IPS-11a (cell line): ENCODE measurements around the gene DALRD3.

Experiments used
- H3K4me3 ChIP-seq: one replicate; pipeline ENCODE4 v1.5.1; 2013; ENCODE audit warnings: low read depth, low read length, control low read depth

DALRD3 gene

DNA sequence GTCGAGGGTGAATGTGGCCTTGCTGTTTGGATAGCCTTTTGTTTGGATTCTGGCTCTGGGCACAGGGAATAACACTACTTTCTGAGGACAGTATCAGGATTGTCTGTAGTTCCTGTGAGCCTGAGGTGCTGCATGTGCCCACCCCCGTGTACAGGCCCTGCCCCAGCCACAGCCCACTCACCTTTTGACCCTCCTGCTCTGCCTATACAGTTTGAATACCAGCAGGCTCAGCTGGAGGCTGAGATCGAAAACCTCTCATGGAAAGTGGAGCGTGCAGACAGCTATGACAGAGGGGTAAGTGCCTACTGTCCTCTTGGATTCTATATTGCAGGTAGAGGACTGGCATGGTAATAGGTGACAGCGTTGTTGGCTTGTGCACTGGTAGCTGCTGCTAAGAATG is 35.7 kb downstream of the DALRD3 start:
- no peak overlapping the region for H3K4me3 ChIP-seq

DNA sequence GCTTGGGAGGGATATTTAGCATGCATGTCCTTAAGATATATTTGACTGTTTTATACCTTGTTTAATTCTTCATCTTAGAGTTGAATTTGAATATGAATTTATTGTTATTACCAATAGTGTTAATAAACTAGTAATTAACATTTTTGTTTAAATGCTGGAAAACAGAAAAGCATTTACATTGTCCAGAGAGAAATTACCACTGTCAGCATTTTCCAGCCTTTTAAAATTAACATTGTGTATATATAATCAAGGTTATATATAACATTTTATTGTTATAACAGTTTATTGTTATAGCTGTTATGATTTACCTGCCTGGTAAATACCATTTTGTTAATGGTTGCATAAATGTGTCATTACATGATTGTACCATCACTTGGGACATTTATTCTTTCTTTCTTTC is 36.4 kb downstream of the DALRD3 start:
- no peak overlapping the region for H3K4me3 ChIP-seq

DNA sequence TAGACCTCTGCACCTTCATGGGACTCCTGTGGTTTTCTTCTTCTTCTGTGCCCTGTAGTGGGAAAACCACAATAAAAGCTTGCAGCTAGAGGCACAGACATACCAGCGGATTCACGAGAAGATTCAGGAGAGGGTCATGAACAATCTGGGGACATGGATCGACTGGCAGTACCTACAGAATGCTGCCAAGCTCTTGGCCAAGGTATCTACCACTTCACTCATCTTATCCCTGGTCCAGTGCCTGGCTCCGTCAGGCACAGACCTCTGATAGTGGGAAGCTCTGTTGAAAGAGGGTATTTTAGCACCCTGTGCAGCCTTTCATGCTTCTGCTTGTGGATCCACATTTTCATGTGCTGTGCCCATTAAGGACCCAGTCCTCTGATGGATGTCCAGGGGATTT is 38.1 kb downstream of the DALRD3 start:
- H3K4me3 ChIP-seq: no peak overlapping the region

DNA sequence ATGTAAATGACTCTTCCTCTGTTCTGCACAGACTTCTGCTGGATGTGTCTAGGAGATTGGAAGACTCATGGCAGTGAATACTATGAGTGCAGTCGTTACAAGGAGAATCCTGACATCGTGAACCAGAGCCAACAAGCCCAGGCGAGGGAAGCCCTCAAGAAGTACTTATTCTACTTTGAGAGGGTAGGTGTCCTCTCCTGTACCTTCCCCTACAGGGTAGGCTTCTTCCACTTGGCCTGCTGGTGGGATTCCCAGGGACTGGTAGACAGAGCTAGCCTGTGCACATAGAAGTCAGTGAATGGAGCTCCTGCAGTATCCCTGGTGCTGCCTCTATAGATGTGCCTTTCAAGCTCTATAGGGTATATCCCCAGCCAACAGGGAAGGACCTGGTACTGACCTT is 38.9 kb downstream of the DALRD3 start:
- no peak overlapping the region for H3K4me3 ChIP-seq

DNA sequence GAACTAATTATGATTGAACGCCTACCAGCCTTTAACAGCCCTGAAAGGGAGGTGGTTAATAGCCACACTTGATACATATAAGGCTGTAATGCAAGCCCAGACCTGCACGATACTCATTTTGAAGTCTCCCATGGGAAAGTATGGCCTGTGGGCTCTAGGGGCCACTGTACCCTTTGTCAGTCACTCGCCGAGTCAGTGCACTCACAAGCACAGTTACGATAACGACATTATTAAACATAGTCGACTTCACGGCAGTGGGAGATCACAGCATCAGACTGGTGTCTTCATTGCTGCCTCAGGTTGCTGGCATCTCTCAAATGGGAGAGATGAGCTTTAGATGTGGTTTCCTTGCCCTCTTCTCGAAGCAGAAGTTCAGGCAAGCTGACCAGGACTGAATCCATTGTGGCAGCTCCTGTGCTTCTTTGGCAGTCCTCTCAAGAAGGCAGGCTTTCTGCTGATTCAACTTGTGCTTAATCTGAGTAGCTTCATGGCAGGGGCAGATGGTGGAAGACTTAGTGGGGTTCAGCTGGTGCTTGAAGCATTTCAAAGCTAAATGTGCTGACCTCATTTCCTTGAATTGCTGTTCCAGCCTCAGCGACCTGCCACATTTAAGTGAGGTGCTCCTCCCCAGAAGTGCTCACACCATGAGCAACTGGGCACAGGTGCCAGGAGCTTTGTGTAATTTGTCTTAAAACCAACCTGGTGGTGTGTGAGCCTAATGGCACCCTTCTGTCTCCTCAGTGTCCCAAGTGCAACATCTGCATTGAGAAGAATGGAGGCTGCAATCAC is 44.1 kb downstream of the DALRD3 start:
- no peak overlapping the region for H3K4me3 ChIP-seq

DNA sequence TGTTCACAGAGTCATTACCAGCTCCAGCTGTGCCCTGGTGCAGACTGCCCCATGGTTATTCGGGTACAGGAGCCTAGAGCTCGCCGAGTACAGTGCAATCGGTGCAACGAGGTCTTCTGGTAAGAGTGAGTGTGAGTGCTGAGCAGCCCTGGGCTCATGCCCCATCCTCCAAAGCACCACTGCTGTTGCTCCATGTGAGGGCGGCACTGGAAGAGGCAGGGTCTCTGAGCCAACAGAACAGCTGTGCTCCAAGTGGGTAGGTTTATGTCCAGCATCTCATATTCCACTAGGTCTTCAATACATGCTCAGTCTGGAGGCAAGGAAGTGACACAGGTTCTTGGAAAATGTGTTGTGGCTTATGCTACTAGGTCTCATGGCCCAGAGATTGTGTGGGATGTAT is 47.8 kb downstream of the DALRD3 start:
- no peak overlapping the region for H3K4me3 ChIP-seq

DNA sequence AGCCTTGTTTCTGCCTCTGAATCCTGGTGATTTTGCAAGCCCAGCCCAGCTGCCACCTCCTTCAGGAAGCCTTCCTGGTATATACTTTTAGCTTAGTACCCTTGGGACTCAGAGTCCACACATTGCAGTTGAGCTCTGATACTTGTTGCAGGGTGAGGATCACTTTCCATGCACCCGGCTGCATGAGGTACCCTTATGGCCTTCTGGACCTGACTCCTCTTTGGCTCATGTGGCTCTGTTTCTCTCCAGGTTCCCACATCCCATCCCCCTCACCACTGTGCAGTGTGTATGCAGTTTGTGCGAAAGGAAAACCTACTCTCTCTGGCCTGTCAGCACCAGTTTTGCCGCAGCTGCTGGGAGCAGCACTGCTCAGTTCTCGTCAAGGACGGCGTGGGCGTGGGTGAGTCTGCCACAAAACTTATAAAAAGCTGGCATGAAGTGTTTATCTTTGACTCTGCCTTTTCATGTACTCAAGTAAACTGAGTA is 51.5 kb downstream of the DALRD3 start:
- H3K4me3 ChIP-seq: no peak overlapping the region

DNA sequence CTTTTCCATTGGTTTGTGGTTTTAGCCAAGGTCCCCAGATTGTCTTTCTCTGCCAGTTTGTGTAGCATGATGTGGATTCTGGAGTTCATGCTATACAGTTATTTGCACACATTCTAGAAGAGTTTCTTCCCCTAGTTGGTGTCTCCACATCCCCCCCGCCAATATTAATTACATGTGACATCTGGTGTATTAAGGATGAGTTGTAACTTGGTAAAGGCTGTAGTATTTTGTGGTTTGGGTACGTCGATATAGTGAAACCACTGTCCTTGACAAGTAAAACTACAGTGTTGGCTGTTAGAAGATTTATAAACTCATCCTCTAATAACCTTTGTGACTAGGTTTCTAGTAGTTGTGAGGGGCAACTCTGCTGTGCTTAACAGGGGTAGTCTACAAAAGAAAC is 52.0 kb downstream of the DALRD3 start:
- H3K4me3 ChIP-seq: no peak overlapping the region
